Panc1 (cell line): ENCODE results near the gene MAP3K20. TPM values are rescaled to one million over a fixed set of nuclear protein-coding genes. Genes with fewer than 3 reads are reported as not detected.
A peak's percentile ranks its signal among the peaks of the same experiment; 100 is the strongest.

Experiments
- ATAC-seq: fragments of 200-7000 bp; cut with Tn5 transposase; 2 replicates; pipeline ENCODE4 v1.9.1; 2020; ENCODE audit warnings: mild to moderate bottlenecking, moderate library complexity
- BruUV-seq: library from RNA; stranded (reverse); fragments of 400-500 nt; replicated peaks from 2 replicates; lab custom pipeline; 2021; lab: Mats Ljungman, UMichigan
- CTCF ChIA-PET: fragments of 300-600 bp; sonication (Branson Sonifier 250); formaldehyde crosslinking; loops from one replicate; lab custom pipeline; 2022; ENCODE audit warnings: antibody characterized with exemption; lab: Charles Lee
- POLR2A ChIA-PET: fragments of 300-600 bp; sonication (Branson Sonifier 250); formaldehyde crosslinking; loops from one replicate; lab custom pipeline; 2022; ENCODE audit warnings: antibody characterized with exemption; lab: Charles Lee
- DNase-seq: peaks from one replicate; pipeline ENCODE4 v3.0.0-alpha.2; 2010; ENCODE audit warnings: low read depth, low spot score
- H3K27ac ChIP-seq: 2 replicates; pipeline ENCODE4 v1.5.1; 2011; ENCODE audit warnings: mild to moderate bottlenecking, low read length, inconsistent platforms
- H3K27me3 ChIP-seq: fragments of 200-500 bp; sonication (Bioruptor generic); 2 replicates; pipeline ENCODE4 v1.6.0; 2014; ENCODE audit warnings: low read length, inconsistent platforms; ENCODE audit not compliant: control insufficient read depth, insufficient read depth
- H3K36me3 ChIP-seq: fragments of 200-500 bp; sonication (Bioruptor generic); 2 replicates; pipeline ENCODE4 v1.5.1; 2014; ENCODE audit warnings: inconsistent platforms, mild to moderate bottlenecking, low read length, moderate library complexity; ENCODE audit not compliant: control insufficient read depth, insufficient read depth
- H3K4me1 ChIP-seq: 2 replicates; pipeline ENCODE4 v1.5.1; 2011; ENCODE audit warnings: inconsistent platforms, mild to moderate bottlenecking, low read length, moderate library complexity; ENCODE audit not compliant: control insufficient read depth, insufficient read depth
- H3K4me3 ChIP-seq, 2 experiments: 2 replicates each; pipeline ENCODE4 v1.5.1; 2011 to 2012; ENCODE audit warnings: low read depth in 2 of 2, low read length in 2 of 2, mild to moderate bottlenecking in 2 of 2, inconsistent platforms in 1 of 2, moderate library complexity in 1 of 2
- H3K9me3 ChIP-seq: fragments of 200-500 bp; sonication (Bioruptor generic); 2 replicates; pipeline ENCODE4 v1.5.1; 2014; ENCODE audit warnings: low read depth, mild to moderate bottlenecking, inconsistent platforms, low read length, moderate library complexity; ENCODE audit not compliant: control insufficient read depth, insufficient read depth
- CTCF ChIP-seq: fragments of 450-650 bp; IDR thresholded peaks from 2 replicates; pipeline ENCODE4 v1.5.1; 2017; ENCODE audit warnings: mild to moderate bottlenecking
- POLR2AphosphoS5 ChIP-seq: IDR thresholded peaks from 2 replicates; pipeline ENCODE4 v1.6.1; 2012; ENCODE audit warnings: mild to moderate bottlenecking, low read depth, low read length, moderate library complexity
- REST ChIP-seq, 2 experiments: IDR thresholded peaks; 2 replicates each; pipeline ENCODE4 v1.6.1; 2011 to 2012; ENCODE audit warnings: low read depth in 2 of 2, control low read depth in 1 of 2, low read length in 1 of 2, mild to moderate bottlenecking in 1 of 2, moderate library complexity in 1 of 2; ENCODE audit not compliant: insufficient read depth in 1 of 2
- SIN3A ChIP-seq: IDR thresholded peaks from 2 replicates; pipeline ENCODE4 v1.6.1; 2012; ENCODE audit warnings: low read depth, mild to moderate bottlenecking, low read length, moderate library complexity, borderline replicate concordance; ENCODE audit not compliant: insufficient read depth
- TCF7L2 ChIP-seq: IDR thresholded peaks from 2 replicates; pipeline ENCODE4 v1.6.1; 2011; ENCODE audit warnings: mild to moderate bottlenecking, low read depth, low read length, inconsistent platforms
- in situ Hi-C: cut with HindIII; loops from 2 replicates; pipeline ENCODE4 v1.10.0; 2016; ENCODE audit warnings: low sequenced_read_pairs, low pct_unique_long_range_greater_than_20kb
- intact Hi-C: fragments of 100-400 bp; cut with micrococcal nuclease; formaldehyde crosslinking; loops from one replicate; pipeline ENCODE4 v1.10.0; 2022; ENCODE audit not compliant: unreplicated experiment
- total RNA-seq: library from RNA; stranded (reverse); gene quantifications from one replicate; pipeline ENCODE4 v1.2.1, GENCODE V29; 2021; ENCODE audit not compliant: unreplicated experiment

MAP3K20 gene
- total RNA-seq, 1 experiment from 2014 or later: 121 TPM

GRCh38 chr2:173150087-173150486 is 74.4 kb downstream of the MAP3K20 start:
- H3K9me3 ChIP-seq: peaks cover 5% of the 10 kb centered on the region; the same call in 1 of the 2 replicates
- peaks cover 2% of the 10 kb centered on the region; the same call in 1 of the 2 replicates for H3K36me3 ChIP-seq
- ChIA-PET CTCF (no interaction called here), POLR2A (no interaction called here)
- peak overlapping the region; percentile 91 for H3K27ac ChIP-seq
- H3K4me3 ChIP-seq: no peak overlapping the region
- no peaks in the 10 kb centered on the region for H3K27me3 ChIP-seq
- in situ Hi-C loops (no loop called here), intact Hi-C loops (no loop called here)
- no peak for TF ChIP-seq TCF7L2
- TF ChIP-seq CTCF: no peak
- TF ChIP-seq SIN3A: no peak
- no peak for TF ChIP-seq POLR2AphosphoS5
- TF ChIP-seq REST (IDR thresholded peaks at IDR 0.05; ENCODE audit: insufficient read depth in 1 of 2, low read depth in 2 of 2, low read length in 1 of 2): no peak
- ATAC-seq: no peak
- peaks cover 68% of the 10 kb centered on the region for H3K4me1 ChIP-seq
- no TSS peak for BruUV-seq
- no peak for DNase-seq

- intact Hi-C loops (no loop called here), in situ Hi-C loops (no loop called here)
- no peaks in the 10 kb centered on the region for H3K27me3 ChIP-seq
- DNase-seq: no peak
- no TSS peak for BruUV-seq
- ATAC-seq: no peak
- ChIA-PET CTCF (no interaction called here), POLR2A (no interaction called here)
- H3K4me3 ChIP-seq: no peak overlapping the region
- peak overlapping the region; percentile 91 for H3K27ac ChIP-seq
- H3K9me3 ChIP-seq: peaks cover 14% of the 10 kb centered on the region; the same call in 1 of the 2 replicates
- no peak for TF ChIP-seq POLR2AphosphoS5
- TF ChIP-seq SIN3A: no peak
- TF ChIP-seq REST (IDR thresholded peaks at IDR 0.05; ENCODE audit: insufficient read depth in 1 of 2, low read depth in 2 of 2, low read length in 1 of 2): no peak
- no peak for TF ChIP-seq TCF7L2
- TF ChIP-seq CTCF: no peak
- H3K4me1 ChIP-seq: peaks cover 68% of the 10 kb centered on the region
- peaks cover 2% of the 10 kb centered on the region; the same call in 1 of the 2 replicates for H3K36me3 ChIP-seq
Measured at GRCh38 chr2:173150963-173151362, 75.3 kb downstream of the MAP3K20 start.
